ENCODE results near the gene SH3BP4.

The SH3BP4 gene

GRCh38 chr2:234929002-234929401, 22.8 kb upstream of the SH3BP4 start:
- no peak for TF ChIP-seq CTCF (IDR thresholded peaks at IDR 0.05; ENCODE audit: control insufficient read depth, extremely low read depth, insufficient read depth)
- DNase-seq (ENCODE audit: low read depth): no peak
- no peak overlapping the region for H3K4me3 ChIP-seq (ENCODE audit: low read depth, low read length)

- TF ChIP-seq CTCF (IDR thresholded peaks at IDR 0.05; ENCODE audit: control insufficient read depth, extremely low read depth, insufficient read depth): no peak
- DNase-seq (ENCODE audit: low read depth): no peak
- H3K4me3 ChIP-seq (ENCODE audit: low read depth, low read length): no peak overlapping the region
These were observed 21.4 kb upstream of the SH3BP4 start for GRCh38 chr2:234930397-234930796.

- H3K4me3 ChIP-seq (ENCODE audit: low read depth, low read length): no peak overlapping the region
- no peak for TF ChIP-seq CTCF (IDR thresholded peaks at IDR 0.05; ENCODE audit: control insufficient read depth, extremely low read depth, insufficient read depth)
- no peak for DNase-seq (ENCODE audit: low read depth)
These were observed 20.4 kb upstream of the SH3BP4 start for GRCh38 chr2:234931371-234931770.

- DNase-seq (ENCODE audit: low read depth): no peak
- TF ChIP-seq CTCF (IDR thresholded peaks at IDR 0.05; ENCODE audit: control insufficient read depth, extremely low read depth, insufficient read depth): no peak
- no peak overlapping the region for H3K4me3 ChIP-seq (ENCODE audit: low read depth, low read length)
These were observed 19.1 kb upstream of the SH3BP4 start for GRCh38 chr2:234932591-234933168.

GRCh38 chr2:234935311-234935710, 16.5 kb upstream of the SH3BP4 start:
- DNase-seq (ENCODE audit: low read depth): no peak
- H3K4me3 ChIP-seq (ENCODE audit: low read depth, low read length): no peak overlapping the region
- no peak for TF ChIP-seq CTCF (IDR thresholded peaks at IDR 0.05; ENCODE audit: control insufficient read depth, extremely low read depth, insufficient read depth)

- DNase-seq (ENCODE audit: low read depth): no peak
- TF ChIP-seq CTCF (IDR thresholded peaks at IDR 0.05; ENCODE audit: control insufficient read depth, extremely low read depth, insufficient read depth): no peak
These were observed 12.2 kb upstream of the SH3BP4 start for GRCh38 chr2:234939576-234939975.

GRCh38 chr2:234939996-234940395, 11.8 kb upstream of the SH3BP4 start:
- TF ChIP-seq CTCF (IDR thresholded peaks at IDR 0.05; ENCODE audit: control insufficient read depth, extremely low read depth, insufficient read depth): no peak
- H3K4me3 ChIP-seq (ENCODE audit: low read depth, low read length): no peak overlapping the region
- DNase-seq (ENCODE audit: low read depth): no peak

More at GRCh38 chr2:234939576-234939975, 12.2 kb upstream of the SH3BP4 start:
- H3K4me3 ChIP-seq (ENCODE audit: low read depth, low read length): no peak overlapping the region

Data from LNCaP clone FGC (cell line).